ENCODE data around the gene HOXD11.

The HOXD11 gene

GRCh38 chr2:176109192-176109901 lies 2.3 kb downstream of the HOXD11 start:
- DNase-seq, result no peak

GRCh38 chr2:176109946-176110345 lies 2.9 kb downstream of the HOXD11 start:
- DNase-seq, result no peak

DNA sequence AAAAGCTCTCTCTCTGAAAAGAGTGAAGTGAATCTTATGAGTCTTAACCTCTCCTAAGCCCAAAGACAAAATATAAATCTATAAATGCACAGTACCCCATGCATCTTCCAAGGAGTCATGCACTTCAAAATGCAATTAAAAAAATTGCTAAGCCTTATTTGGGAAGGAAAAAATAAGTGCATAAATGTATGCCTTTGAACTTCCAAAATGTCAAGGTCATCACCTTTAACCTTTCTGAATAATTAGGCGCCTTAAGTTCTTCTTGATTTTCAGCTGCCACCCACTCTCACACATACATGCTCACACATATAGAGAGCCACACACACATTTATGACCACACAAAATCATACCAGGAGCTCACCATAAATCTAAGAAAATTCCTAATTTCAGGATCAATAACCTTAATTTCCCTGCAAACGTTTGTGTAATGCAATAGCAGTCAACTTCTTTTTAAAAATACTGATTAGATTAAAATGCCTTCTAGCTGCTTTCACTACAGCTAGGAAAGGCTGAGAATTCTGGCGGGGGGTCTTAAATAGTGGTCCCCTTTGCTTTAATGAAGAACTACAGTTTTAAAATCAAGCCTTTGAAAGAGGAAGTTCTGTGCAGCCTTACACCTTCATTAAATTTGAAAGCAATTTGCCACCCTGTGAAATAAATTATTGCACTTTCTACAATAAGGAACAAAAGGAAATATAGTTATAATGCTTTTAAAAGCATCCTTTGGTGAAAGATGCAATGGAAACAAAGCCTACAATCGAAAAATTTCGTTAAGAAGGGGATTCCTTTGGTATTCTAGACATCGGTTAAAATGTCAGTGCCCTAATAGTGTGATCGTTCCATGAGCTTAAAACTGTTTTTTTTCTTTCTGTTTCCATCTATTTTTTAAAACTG lies 3.6 kb downstream of the HOXD11 start:
- DNase-seq, result no peak

DNA sequence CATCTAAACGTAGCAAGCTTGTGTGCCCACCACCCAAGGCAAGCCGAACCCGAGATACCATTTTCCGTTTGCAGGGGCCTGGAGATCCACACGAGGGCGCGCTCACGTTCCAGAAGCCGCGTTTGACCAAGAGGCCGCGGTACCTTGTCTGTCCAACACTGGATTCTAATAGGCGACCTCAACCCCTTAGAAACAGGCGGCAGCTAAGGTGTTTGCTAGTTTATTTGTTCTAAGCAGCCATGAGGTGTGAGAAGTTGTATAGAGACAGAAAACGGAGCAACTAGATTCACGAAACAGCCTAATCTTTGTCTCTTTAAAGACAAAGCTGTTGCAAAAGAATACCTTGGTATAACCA lies 4.2 kb downstream of the HOXD11 start:
- DNase-seq, result peak in 1 of 5 experiments; percentile 42

DNA sequence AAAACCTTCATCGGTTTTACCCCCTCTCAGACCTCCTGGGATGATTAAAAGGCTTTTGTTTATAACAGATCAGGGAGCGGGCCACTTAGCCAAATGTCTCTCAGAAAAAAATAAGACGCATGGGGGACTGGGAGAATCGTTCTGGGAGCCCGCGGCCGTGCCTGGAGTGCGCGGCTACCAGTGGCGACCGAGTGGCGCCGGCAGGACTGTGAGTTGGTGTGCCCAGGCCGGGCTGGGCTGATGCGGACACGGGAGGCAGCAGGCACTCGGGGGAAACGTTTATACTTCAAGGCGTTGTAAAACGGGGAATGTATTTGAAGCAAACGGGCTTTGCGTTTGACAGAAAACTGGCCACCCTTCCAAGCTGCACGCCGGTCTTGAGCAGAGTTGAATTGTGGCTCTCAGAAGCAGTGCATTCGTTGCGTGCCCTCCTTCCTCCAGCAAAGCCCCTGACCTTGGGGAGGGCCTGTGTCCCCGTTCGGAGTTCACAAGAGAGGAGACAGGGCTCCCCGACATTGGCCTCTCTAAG lies 4.8 kb downstream of the HOXD11 start:
- no peak for DNase-seq

- no peak for DNase-seq
Observed at GRCh38 chr2:176112375-176113302, 5.6 kb downstream of the HOXD11 start.

DNA sequence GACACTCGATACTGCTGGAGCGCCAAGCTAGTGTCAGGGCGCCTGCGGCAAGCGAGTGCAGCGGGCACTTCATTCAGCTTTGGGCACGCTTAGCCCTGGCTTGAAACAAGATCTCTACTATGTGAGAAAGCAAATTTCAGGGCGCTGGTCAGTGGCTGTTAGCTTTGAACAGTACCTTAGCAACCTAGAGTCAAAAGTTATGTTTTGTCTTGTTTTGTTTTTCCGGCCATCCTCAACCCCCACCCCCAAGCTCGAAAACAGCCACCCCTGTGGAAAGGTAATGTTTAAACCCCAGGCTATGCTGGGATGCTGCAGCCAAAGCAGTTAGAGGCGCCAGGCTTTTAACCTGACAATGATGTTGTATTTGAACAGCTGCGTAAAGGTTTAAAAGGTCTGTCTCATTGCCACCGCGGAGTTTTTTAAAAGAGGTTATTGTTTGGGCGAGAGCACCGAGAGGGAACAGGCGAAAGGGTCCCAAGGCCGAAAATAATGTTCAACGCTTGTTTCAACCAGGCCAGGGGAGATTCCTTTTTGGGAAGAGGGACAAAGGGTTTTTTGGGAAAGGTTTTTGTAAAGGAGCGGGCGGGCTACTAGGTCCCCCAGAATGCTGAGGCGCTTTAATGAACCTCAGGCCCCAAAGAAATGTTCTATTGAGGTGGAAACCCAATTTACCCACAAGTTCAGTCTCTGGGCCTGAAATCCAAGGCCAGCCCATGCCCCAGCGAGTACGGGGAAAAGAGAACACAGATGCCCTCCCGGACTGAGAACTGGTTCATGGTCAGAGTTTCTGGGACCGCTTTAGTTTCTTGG lies 7.2 kb downstream of the HOXD11 start:
- DNase-seq, result no peak

DNA sequence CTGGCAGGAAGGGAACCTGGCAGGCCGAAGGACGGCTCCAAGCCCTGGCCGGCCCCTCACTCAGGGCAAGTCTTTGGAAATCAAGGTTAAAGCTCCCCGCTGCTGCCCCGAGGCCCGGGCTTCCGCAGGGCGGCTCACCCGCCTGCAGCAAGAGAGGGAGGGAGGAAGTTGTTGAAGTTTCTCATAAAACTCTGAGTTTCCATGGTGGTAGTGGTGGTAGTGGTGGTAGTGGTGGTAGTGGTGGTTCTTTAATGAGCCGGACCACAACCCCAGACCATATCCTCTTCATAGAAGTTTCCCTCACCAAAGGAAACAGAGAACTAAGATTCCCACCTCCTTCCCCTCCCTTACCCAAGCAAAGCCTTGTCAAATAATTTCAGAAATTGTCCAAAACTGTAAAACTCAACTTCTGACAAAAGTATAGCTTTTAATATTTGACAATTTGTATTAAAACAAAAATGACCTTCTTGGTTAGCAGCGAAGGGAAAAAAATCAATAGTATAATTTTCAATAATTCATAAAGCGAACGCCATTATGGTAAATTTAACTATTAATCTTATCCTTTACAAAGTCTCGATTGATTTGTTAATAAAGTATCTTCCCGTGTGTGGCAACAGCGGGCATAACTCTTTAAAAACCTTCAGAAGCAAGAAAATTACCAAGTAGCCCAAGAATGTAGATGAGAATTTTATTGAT lies 8.0 kb downstream of the HOXD11 start:
- no peak for DNase-seq

DNA sequence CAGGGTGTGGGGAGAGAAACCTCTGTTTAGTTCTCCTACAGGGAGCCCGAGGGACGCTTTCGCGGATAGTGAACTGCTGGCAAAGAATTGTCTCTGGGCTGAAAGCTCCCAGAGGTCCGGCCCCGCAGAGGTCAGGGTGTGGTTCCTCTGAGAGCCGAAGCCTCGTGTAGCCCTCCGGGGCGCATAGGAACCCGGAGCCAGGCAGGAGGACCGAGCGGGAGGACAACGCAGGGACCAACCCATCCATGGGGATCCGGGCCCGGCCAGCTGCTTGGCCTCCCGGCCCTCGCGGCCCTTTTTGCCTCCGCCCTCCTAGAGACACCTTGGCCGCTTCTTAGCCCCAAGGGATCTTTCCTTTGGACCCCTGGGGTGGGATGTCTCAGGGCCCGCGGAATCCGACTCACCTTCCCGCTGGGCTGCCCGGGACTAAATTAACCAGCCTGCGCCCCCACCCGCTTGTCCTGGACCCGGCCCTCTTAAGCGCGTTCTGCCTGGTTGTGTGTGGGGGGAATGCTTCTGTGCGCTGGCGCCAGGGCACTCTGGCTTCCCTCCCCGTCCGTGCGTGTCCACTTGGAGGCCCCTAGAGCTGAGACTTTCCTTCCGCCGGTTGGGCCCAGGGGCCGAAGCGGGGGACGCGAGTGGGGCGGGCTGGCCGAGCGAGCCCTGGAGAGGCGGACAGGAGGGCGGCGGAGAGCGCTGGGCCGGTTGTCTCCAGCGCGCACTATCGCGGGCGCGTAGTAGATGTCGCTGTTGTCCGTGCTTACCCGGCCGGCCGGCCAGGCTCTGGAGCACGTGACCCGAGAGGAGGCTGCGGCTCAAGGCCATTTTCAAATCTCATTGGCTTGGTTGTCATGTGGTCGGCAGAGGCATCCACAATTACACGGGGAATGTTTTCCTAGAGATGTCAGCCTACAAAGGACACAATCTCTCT lies 9.1 kb downstream of the HOXD11 start, which contains the start of gene HOXD10:
Gene HOXD10, plus strand, starts transcription at position 896 of the 931 bp plus-strand sequence. CDS start 56 bp downstream, outside the sequence.
- no peak for DNase-seq

DNA sequence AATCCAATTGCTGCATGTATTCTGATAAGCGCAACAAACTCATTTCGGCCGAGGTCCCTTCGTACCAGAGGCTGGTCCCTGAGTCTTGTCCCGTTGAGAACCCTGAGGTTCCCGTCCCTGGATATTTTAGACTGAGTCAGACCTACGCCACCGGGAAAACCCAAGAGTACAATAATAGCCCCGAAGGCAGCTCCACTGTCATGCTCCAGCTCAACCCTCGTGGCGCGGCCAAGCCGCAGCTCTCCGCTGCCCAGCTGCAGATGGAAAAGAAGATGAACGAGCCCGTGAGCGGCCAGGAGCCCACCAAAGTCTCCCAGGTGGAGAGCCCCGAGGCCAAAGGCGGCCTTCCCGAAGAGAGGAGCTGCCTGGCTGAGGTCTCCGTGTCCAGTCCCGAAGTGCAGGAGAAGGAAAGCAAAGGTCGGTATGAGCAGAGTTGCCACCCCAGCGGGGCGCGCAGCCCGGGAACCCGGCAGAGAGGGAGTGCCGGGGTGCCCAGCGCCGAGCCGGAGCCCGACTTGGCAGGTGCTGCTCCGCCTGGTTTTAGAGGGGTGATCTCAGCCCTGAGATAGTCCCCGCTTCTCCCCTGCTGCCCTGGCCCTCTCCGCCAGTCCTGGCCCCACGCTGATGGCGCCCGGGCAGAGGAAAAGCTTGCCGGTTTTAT lies 10.2 kb downstream of the HOXD11 start:
- DNase-seq, result no peak

DNA sequence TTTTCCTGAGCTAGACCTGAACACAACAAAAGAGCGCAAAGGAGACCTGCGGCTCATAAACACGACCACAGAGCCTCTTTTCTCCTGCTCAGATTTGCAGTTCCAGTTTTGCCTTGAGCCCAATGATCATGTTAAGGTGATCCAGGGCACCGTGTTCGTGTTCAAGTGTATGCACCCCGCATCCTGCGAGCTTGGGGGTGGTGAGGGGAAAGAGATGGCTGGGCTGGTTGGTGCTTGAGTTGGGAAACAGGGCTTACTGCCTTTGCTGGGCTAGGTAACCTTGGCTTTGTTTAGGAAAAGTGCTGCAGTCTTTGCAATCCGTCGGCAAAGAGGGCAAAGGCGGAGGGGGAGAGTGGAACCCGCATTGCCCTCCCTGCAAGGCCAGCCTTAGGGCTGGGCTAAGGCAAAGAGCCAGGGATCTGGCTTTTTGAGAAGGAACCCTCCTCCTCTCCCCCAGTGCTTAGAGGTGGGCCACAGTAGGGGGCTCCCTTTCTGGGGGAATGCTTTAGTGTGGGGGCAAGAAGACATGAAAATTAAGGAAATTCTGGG lies 10.8 kb downstream of the HOXD11 start:
- DNase-seq, result no peak

DNA sequence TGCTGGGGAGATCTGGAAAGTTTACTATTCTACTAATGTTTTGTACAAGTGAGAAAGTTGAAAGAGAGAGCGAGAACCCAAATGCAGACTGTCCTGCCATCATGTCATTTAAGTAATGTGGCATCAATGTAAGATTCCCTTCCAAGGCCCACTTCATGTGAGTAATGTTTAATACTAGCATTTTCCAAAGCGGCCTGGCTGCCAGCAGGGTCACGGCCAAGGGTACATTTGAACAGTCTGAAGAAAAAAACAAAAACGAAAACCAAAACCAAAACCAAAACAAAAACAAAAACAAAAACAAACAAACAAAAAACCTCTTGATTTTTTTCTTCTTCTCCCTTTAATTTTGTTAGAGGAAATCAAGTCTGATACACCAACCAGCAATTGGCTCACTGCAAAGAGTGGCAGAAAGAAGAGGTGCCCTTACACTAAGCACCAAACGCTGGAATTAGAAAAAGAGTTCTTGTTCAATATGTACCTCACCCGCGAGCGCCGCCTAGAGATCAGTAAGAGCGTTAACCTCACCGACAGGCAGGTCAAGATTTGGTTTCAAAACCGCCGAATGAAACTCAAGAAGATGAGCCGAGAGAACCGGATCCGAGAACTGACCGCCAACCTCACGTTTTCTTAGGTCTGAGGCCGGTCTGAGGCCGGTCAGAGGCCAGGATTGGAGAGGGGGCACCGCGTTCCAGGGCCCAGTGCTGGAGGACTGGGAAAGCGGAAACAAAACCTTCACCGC lies 11.7 kb downstream of the HOXD11 start:
- peak in 1 of 5 experiments; percentile 54 for DNase-seq

GRCh38 chr2:176120364-176121189 lies 13.5 kb downstream of the HOXD11 start:
- no peak for DNase-seq

DNA sequence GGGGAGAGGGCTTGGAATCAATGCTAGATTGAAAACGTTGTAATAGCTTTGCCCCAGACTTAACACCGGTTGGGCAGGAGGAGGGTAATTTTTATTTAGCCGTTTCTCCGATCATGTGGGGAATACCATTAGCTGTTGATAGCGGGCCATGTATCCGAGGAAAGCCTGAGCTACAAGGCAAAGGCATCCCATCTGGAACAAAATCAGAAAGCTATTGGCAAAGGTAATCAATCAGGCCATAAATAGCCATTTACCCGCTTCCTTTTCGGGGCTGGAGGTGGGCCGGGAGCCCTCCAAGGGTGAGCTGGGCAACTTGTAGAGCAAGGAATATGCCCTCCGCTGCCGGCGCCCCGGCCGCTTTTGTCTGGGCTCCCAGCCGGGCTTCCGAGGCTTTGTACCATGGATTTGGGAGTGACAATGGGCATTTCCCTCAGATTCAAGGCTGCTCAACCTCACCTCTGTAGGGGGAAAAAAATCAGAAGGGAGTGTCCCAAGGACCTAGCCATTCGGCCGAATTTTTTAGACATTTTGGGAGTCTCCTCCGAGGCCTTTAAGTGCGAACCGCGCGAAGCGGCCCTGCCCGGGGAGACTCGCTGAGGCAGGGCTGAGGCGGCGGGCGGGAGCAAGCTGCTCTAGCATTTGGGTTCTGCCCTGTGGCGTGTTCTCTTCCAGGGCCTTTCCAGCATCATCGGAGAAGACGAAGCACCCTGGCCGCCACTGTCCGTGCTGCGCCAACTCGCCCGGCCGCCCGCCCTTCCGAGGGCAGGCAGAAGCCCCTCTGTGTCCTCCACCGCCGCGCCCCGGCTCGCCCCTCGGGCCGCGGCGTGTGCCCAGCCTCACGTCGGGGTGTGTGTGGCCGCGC lies 14.3 kb downstream of the HOXD11 start:
- no peak for DNase-seq

- DNase-seq, result no peak
Observed at GRCh38 chr2:176122052-176122682, 15.1 kb downstream of the HOXD11 start.

Measured in T-helper 2 cell (primary cell).